Hepatocyte (in vitro differentiated cells): ENCODE results near the gene LBP.

ENCODE experiments used
- CTCF ChIP-seq: fragments of 200-600 bp; sonication (generic); IDR thresholded peaks from 2 replicates; pipeline ENCODE4 v1.5.1; 2016; ENCODE audit warnings: antibody characterized with exemption, mild to moderate bottlenecking; ENCODE audit not compliant: poor library complexity
- EZH2 ChIP-seq: fragments of 200-600 bp; sonication (generic); IDR thresholded peaks from 2 replicates; pipeline ENCODE4 v1.6.1; 2016; ENCODE audit warnings: antibody characterized with exemption, mild to moderate bottlenecking, borderline replicate concordance
- EZH2phosphoT487 ChIP-seq: fragments of 200-600 bp; sonication (generic); IDR thresholded peaks from one replicate; pipeline ENCODE4 v1.6.1; 2018; ENCODE audit warnings: antibody characterized with exemption, mild to moderate bottlenecking, low read depth, moderate library complexity; ENCODE audit not compliant: unreplicated experiment, severe bottlenecking

- TF ChIP-seq CTCF (no peak), EZH2 (no peak), EZH2phosphoT487 (no peak)
These were observed at the start of gene LBP for GRCh38 chr20:38346247-38346651.
